ENCODE measurements around the gene STK32C. TPM values are rescaled to one million over a fixed set of nuclear protein-coding genes. Genes with fewer than 3 reads are reported as not detected.

Gene STK32C
- total and polyA plus RNA-seq, 7 donors, result 3.6 to 11.7 (median 6.6) TPM

DNA sequence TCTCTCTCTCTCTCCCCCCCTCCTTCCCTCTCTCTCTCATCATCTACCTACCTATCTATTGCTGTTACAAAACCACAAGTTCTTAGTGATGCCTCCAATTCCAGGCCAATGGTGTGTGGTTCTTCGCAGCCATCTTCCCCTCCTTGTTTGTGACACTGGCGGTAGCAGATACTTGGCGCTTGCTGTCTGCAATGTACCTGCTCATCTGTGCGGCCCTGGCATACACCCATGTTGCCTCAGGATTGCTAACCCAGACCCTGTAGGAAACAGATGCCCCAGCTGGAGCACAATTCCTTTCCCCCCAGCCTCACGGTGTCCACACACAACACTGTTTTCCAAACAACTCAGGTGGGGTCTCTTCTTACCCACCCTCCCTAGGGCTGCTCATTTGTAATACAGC is 134.6 kb downstream of the STK32C start:
- Histone ChIP-seq H3K4me1 (no peaks in the 10 kb centered on the region), H3K4me3 (no peak overlapping the region), H3K9me3 (no peaks in the 10 kb centered on the region), H3K27me3 (ENCODE audit: insufficient read depth in 3 of 3, low read length in 2 of 3) (peaks cover 0 to 3% (median 2%) of the 10 kb centered on the region in 3 donors), H3K36me3 (ENCODE audit: insufficient read depth in 1 of 2, low read depth in 1 of 2) (no peaks in the 10 kb centered on the region), H3K27ac (no peak overlapping the region)
- 90 to 93% (median 92%) methylated on average over 5 of the region's 5 CpGs for WGBS, 3 donors
- no peak for ATAC-seq
- TF ChIP-seq, protein P1, sequence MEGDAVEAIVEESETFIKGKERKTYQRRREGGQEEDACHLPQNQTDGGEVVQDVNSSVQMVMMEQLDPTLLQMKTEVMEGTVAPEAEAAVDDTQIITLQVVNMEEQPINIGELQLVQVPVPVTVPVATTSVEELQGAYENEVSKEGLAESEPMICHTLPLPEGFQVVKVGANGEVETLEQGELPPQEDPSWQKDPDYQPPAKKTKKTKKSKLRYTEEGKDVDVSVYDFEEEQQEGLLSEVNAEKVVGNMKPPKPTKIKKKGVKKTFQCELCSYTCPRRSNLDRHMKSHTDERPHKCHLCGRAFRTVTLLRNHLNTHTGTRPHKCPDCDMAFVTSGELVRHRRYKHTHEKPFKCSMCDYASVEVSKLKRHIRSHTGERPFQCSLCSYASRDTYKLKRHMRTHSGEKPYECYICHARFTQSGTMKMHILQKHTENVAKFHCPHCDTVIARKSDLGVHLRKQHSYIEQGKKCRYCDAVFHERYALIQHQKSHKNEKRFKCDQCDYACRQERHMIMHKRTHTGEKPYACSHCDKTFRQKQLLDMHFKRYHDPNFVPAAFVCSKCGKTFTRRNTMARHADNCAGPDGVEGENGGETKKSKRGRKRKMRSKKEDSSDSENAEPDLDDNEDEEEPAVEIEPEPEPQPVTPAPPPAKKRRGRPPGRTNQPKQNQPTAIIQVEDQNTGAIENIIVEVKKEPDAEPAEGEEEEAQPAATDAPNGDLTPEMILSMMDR (IDR thresholded peaks at IDR 0.05), result no peak
- DNase-seq, result peak; percentile 0 to 36
- intact Hi-C loops (cut with DNase I), result no loop called here

DNA sequence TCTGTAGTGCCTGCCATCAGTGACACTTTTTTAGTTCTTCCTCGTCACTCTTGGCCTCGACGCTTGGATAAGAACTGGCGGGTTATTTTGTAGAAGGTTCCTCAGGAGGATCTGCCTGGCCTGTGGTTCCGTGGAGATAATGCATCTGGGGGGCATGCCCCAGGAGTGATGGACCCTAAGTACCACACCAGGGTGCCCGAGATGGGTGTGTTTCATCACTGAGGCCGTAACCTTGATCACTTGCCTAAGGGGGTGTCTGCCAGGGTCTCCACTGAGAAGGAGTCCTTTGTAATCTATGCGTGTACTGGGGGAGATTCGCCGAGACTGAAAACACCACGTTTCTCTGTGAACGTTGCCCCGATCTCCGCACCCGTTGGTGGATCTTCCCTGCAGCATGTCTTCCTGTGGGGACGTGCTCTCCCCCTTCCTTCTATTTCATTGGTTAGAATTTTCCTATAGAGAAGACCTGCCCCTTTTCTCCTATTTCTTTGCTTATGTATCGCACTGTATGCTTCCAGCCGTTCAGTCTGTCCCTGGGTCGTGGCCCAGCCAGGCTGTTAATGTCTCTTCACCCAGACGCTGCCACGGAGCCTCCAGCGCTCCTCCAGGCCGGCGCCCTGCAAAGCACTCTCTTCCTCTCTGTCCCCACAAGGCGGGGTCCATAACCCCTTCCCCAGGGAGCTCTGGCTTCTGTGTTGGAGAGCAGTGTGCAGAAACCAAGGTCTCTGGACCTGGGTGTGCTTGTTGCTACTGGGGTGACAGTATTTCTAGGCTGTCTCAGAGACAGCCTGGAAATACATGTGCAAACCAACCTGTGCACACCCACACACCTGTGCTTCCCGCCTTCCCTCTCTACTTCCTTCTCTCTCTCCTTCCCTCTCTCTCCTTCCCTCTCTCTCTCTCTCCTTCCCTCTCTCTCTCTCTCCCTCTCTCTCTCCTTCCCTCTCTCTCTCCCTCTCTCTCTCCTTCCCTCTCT is 135.4 kb downstream of the STK32C start:
- H3K9me3 ChIP-seq, result no peaks in the 10 kb centered on the region
- H3K36me3 ChIP-seq (ENCODE audit: insufficient read depth in 1 of 2, low read depth in 1 of 2), result no peaks in the 10 kb centered on the region
- H3K4me3 ChIP-seq, result no peak overlapping the region
- intact Hi-C loops (cut with DNase I), result no loop called here
- H3K27me3 ChIP-seq (ENCODE audit: insufficient read depth in 3 of 3, low read length in 2 of 3), result peaks cover 0 to 3% (median 0%) of the 10 kb centered on the region in 3 donors
- 60 to 70% (median 70%) methylated on average over 26 of the region's 26 CpGs for WGBS, 3 donors
- DNase-seq, result peak; percentile 2 to 21
- H3K4me1 ChIP-seq, result no peaks in the 10 kb centered on the region
- ATAC-seq, result no peak
- TF ChIP-seq, protein P1 (IDR thresholded peaks at IDR 0.05), result no peak
- no peak overlapping the region for H3K27ac ChIP-seq

DNA sequence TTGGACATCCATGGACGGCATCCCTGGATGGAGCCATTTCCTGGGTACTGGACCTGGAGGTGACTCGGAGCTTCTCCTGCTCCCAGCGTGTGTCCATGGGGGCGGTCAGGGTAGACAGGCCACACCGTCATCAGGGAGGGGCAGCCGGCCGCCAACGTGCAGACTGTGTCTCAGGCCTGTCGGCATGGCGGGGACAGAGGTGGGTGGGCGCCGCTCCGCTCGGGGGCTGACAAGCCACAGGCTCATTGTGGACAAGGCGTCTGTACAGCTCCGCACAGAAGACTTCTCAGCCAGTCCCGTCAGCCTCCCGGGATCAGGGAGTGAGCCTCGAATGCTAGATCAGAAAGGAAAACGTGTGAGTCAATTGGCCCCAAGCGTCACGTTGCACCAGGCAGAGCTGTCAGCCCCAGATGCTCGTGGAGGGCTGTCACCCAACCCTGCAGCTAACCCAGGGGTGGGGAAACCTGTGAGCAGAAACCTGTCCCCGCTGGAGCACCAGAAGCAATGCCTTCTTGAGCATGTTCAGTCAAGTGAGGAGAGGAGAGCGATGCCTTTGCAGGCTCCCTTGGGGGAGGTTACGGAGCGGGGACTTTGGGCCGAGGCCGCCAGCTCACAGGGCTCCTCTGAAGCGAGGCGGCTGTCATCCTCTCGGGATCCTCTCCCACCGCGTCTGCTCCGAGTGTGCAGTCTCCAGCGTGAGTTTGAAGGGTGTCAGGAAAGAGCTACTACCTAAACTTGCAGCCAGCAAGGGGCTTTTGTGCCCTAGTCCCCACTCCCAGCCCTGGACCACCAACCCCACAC is 137.0 kb downstream of the STK32C start:
- ATAC-seq, result no peak
- Histone ChIP-seq H3K27ac (no peak overlapping the region), H3K4me1 (no peaks in the 10 kb centered on the region), H3K9me3 (no peaks in the 10 kb centered on the region), H3K4me3 (no peak overlapping the region), H3K27me3 (ENCODE audit: insufficient read depth in 3 of 3, low read length in 2 of 3) (no peaks in the 10 kb centered on the region), H3K36me3 (ENCODE audit: insufficient read depth in 1 of 2, low read depth in 1 of 2) (no peaks in the 10 kb centered on the region)
- intact Hi-C loops (cut with DNase I), result no loop called here
- DNase-seq, result peak; percentile 5 to 39
- TF ChIP-seq, protein P1 (IDR thresholded peaks at IDR 0.05), result no peak
- WGBS, 3 donors, result 77 to 83% (median 81%) methylated on average over 36 of the region's 36 CpGs

DNA sequence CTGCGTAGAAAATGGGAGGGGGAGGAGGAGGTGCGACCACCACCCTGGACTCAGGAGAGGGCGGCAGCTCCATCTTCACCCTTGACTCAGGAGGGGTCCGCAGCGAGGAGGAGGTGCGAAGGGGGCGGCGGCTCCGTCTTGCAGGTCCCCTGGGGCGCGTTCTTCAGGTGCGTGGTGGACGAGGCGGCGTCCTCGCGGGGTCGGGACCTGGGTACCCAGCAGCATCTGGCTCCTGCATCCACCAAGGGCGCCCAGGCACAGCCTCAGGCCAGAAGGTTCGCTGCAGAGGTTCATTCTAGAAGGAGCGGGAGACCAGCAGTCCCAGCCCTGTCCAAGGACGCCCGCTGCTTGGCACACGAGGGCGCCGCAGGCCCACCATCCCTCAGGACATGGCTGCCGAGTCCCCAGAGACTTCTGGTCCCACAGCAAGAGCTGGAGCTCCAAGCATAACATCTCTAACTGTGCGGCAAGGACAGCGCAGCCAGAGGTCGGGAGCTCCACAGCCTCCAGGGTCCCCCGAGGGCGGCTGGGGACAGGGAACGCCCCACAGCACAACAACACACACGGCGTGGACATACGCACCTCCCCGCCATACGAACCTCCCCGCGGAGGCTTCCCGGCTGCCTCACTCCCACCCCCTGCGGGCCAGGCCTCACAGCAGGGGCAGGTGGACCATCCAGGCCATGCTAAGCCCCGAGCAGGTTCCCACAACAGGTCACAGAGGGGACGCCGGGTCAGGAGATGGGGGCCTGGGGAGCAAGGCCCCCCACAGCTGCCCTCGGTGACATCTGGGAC is 137.8 kb downstream of the STK32C start:
- ATAC-seq, result no peak
- Histone ChIP-seq H3K27ac (no peak overlapping the region), H3K36me3 (ENCODE audit: insufficient read depth in 1 of 2, low read depth in 1 of 2) (no peaks in the 10 kb centered on the region), H3K27me3 (ENCODE audit: insufficient read depth in 3 of 3, low read length in 2 of 3) (no peaks in the 10 kb centered on the region), H3K4me3 (no peak overlapping the region), H3K9me3 (no peaks in the 10 kb centered on the region), H3K4me1 (no peaks in the 10 kb centered on the region)
- TF ChIP-seq, protein P1 (IDR thresholded peaks at IDR 0.05), result no peak
- intact Hi-C loops (cut with DNase I), result no loop called here
- peak in 1 of 2 donors; percentile 11 for DNase-seq
- 88 to 92% (median 89%) methylated on average over 46 of the region's 46 CpGs for WGBS, 3 donors
